Psoas muscle (tissue), 8 donors: ENCODE measurements around the gene OR56B4. TPM values are rescaled to one million over a fixed set of nuclear protein-coding genes. Genes with fewer than 3 reads are reported as not detected.
"Not testable (repeated sequence)": the region's sequence is repeated elsewhere in the genome, so short reads cannot be mapped to it uniquely, and the experiment has no call there.

ENCODE experiments used
- ATAC-seq, 4 donors: fragments of 200-7000 bp; cut with Tn5 transposase; one replicate each; pipeline ENCODE4 v1.9.1; 2020; ENCODE audit warnings: moderate library complexity in 3 of 4, mild to moderate bottlenecking in 2 of 4
- DNase-seq, 2 donors: peaks; one replicate each; pipeline ENCODE4 v3.0.0-alpha.2; 2020
- H3K27ac ChIP-seq: fragments of 200-600 bp; one replicate; pipeline ENCODE4 v1.8.0; 2022
- H3K27me3 ChIP-seq, 3 donors: fragments of 200-600 bp in 1 of 3; one replicate each; pipeline versions ENCODE4 v1.6.1 to v1.8.0; 2013 to 2022; ENCODE audit warnings: low read length in 2 of 3, mild to moderate bottlenecking in 2 of 3, moderate library complexity in 1 of 3; ENCODE audit not compliant: insufficient read depth in 3 of 3
- H3K36me3 ChIP-seq, 2 donors: fragments of 200-600 bp in 1 of 2; one replicate each; pipeline versions ENCODE4 v1.6.1 to v1.8.0; 2013 to 2022; ENCODE audit warnings: low read depth in 1 of 2, mild to moderate bottlenecking in 1 of 2, moderate library complexity in 1 of 2; ENCODE audit not compliant: insufficient read depth in 1 of 2
- H3K4me1 ChIP-seq: fragments of 200-600 bp; one replicate; pipeline ENCODE4 v1.8.0; 2022
- H3K4me3 ChIP-seq: fragments of 200-600 bp; one replicate; pipeline ENCODE4 v1.8.0; 2022; ENCODE audit warnings: mild to moderate bottlenecking
- H3K9me3 ChIP-seq: fragments of 200-600 bp; one replicate; pipeline ENCODE4 v1.8.0; 2022
- CTCF ChIP-seq: fragments of 200-600 bp; IDR thresholded peaks from one replicate; pipeline ENCODE4 v1.8.0; 2022; ENCODE audit warnings: antibody characterized with exemption
- WGBS, 3 donors: extraction: QIAGEN DNeasy Blood & Tissue Kit; methylation state at CpG; one replicate each; pipeline versions ENCODE4 v1.1.6 to v1.1.7; 2013; 5-methylcytosine and 5-hydroxymethylcytosine counted together
- intact Hi-C, 2 donors: fragments of 100-400 bp; cut with DNase I; formaldehyde crosslinking; loops; one replicate each; pipeline versions ENCODE4 v1.11.0 to v1.14.2; 2022
- long read RNA-seq, 2 donors: library from polyadenylated mRNA; unstranded; transcript quantifications; one replicate each; pipeline ENCODE4 v2.0.0, GENCODE V29; 2021
- polyA plus RNA-seq, 3 donors: library from polyadenylated mRNA; stranded (reverse); fragments of 200-250 nt; gene quantifications; one replicate each; pipeline ENCODE4 v1.2.3, GENCODE V29; 2013
- total RNA-seq, 4 donors: library from RNA; stranded (reverse); fragmentation: NEBNext Ultra II Directional in 2 of 4; extraction: Animal tissue kit (Norgen Biotek cat#: 25700) in 2 of 4; gene quantifications; one replicate each; pipeline versions ENCODE4 v1.2.1 to v1.2.4, GENCODE V29; 2021 to 2023
- donor health status: healthy with polysubstance abuse.
- donor health status: DM: no; HTN: no; CAD: no; lungs with moderate emphysema.
- donor health status: Bipolar disorder and iron deficiency.
- donor health status: healthy.
- donor health status: DM: yes; HTN: yes; CAD: no.
- donor health status: DM: no; HTN: no; CAD: no.
- donor health status: DM: no; HTN: no; CAD: no.
- donor health status: DM: yes; HTN: yes; CAD: no.

The OR56B4 gene
- total RNA-seq = not detected
- not detected for polyA plus RNA-seq
- long read RNA-seq, donor 1 = 0 reads
- long read RNA-seq, donor 2 = 0 reads

- intact Hi-C loops, ATAC-seq, H3K27ac ChIP-seq, H3K4me1 ChIP-seq, H3K36me3 ChIP-seq, H3K9me3 ChIP-seq, DNase-seq, H3K4me3 ChIP-seq, H3K27me3 ChIP-seq: not testable (repeated sequence)
- 75 to 82% (median 79%) methylated on average over 6 of the region's 6 CpGs for WGBS, 3 donors
Observed at GRCh38 chr11:6107384-6107783, at the start of gene OR56B4. Gene OR56B4 (plus strand): TSS chr11:6107684. CDS start chr11:6107779, 95 bp downstream.

- Histone ChIP-seq H3K4me3 (no peak overlapping the region), H3K27me3 (no peaks in the 10 kb centered on the region), H3K36me3 (no peaks in the 10 kb centered on the region), H3K9me3 (no peaks in the 10 kb centered on the region), H3K27ac (no peak overlapping the region), H3K4me1 (no peaks in the 10 kb centered on the region)
- intact Hi-C loops = no loop called here
- TF ChIP-seq CTCF = no peak
- WGBS, 3 donors = 74 to 77% (median 76%) methylated on average over 3 of the region's 3 CpGs
- ATAC-seq (no peak), DNase-seq (no peak)
Observed at GRCh38 chr11:6061475-6061874, 46.0 kb upstream of the OR56B4 start.

GRCh38 chr11:6062691-6063358 lies 44.7 kb upstream of the OR56B4 start:
- Histone ChIP-seq H3K27ac (no peak overlapping the region), H3K36me3 (no peaks in the 10 kb centered on the region), H3K27me3 (no peaks in the 10 kb centered on the region), H3K9me3 (no peaks in the 10 kb centered on the region), H3K4me3 (no peak overlapping the region), H3K4me1 (no peaks in the 10 kb centered on the region)
- intact Hi-C loops = no loop called here
- WGBS, 3 donors = 65 to 71% (median 69%) methylated on average over 5 of the region's 5 CpGs
- TF ChIP-seq CTCF = no peak
- ATAC-seq (no peak), DNase-seq (no peak)

GRCh38 chr11:6067502-6067901 lies 40.0 kb upstream of the OR56B4 start:
- intact Hi-C loops = no loop called here
- no peak overlapping the region for H3K4me3 ChIP-seq
- WGBS, 3 donors = 63 to 77% (median 69%) methylated on average over 4 of the region's 4 CpGs

GRCh38 chr11:6076443-6076842 lies 31.0 kb upstream of the OR56B4 start:
- intact Hi-C loops, H3K27me3 ChIP-seq, H3K27ac ChIP-seq, H3K9me3 ChIP-seq, DNase-seq, H3K36me3 ChIP-seq, ATAC-seq, H3K4me1 ChIP-seq, H3K4me3 ChIP-seq: not testable (repeated sequence)
- WGBS, 3 donors = 79 to 83% (median 80%) methylated on average over 2 of the region's 2 CpGs

More at GRCh38 chr11:6067502-6067901, 40.0 kb upstream of the OR56B4 start:
- DNase-seq (no peak), ATAC-seq (no peak)
- no peak overlapping the region for H3K27ac ChIP-seq
- H3K27me3 ChIP-seq = no peaks in the 10 kb centered on the region
- H3K9me3 ChIP-seq = no peaks in the 10 kb centered on the region
- no peak for TF ChIP-seq CTCF
- H3K4me1 ChIP-seq = no peaks in the 10 kb centered on the region
- no peaks in the 10 kb centered on the region for H3K36me3 ChIP-seq

GRCh38 chr11:6077723-6078122 lies 29.8 kb upstream of the OR56B4 start:
- 89 to 92% (median 90%) methylated on average over 6 of the region's 6 CpGs for WGBS, 3 donors
- Histone ChIP-seq H3K4me1 (no peaks in the 10 kb centered on the region), H3K36me3 (no peaks in the 10 kb centered on the region), H3K27ac (no peak overlapping the region), H3K27me3 (no peaks in the 10 kb centered on the region), H3K9me3 (peaks cover 2% of the 10 kb centered on the region), H3K4me3 (no peak overlapping the region)
- DNase-seq (no peak), ATAC-seq (no peak)
- intact Hi-C loops = no loop called here
- TF ChIP-seq CTCF = no peak
